ENCODE data around the gene PLS3. TPM values are rescaled to one million over a fixed set of nuclear protein-coding genes. Genes with fewer than 3 reads are reported as not detected.

Gene PLS3
- total and polyA plus RNA-seq, 9 of the 15 experiments (the other 6 are each of a cell fraction or from before 2014, with no cell fraction given): 0.03 to 0.42 (median 0.03) TPM; not detected in 4

DNA sequence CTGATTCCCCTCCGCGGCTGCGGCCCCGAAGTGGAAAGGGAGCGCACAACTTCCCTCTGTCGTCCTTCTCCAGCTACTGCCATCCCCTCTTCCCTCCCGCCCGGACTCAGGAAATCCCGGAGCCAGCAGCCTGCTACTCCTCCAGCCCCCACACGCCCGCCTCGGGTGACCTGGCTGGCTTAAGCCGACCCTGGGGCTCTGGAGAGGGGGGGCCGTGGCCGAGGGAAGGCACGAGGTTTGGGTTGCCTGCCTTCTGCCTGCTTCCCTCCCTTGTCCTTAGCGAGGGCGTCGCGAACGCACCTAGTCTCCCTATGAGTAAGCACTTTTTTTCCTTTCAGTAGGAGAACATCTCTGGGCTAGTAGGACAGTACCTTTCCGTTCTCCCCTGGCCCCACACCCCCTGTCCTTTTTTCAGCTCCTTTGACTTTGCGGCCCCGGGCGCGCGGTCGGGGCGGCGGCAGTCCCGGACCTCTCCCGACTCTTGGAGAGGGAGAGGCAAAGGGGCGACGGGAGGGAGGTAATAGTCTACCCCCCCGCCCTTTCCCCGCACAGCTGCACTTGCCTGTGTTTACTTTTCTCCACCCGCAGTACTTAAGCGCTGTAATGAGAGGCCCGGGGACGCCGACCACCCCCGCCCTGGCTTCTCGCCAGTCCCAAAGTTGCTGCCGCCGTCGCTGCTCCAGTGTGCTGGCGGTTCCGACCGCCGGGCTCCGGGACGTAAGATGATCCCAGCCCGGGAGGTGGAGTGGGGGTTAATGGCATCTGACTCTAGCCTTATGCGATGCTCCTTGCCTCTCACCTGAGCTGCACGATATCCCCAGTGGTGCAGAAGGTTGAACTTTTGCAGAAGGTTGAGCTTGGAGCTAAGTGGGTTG lies 868 bp downstream of the PLS3 start:
- no peaks in the 10 kb centered on the region for H3K36me3 ChIP-seq (ENCODE audit: control insufficient read depth, insufficient read depth, low read length)
- H4K20me1 ChIP-seq (replicated peaks; ENCODE audit: control insufficient read depth, insufficient read depth, low read length): no peaks in the 10 kb centered on the region
- in situ Hi-C loops (cut with MboI): no loop called here
- no peak overlapping the region for H2AFZ ChIP-seq (ENCODE audit: low read depth, low read length)
- no peaks in the 10 kb centered on the region for H3K79me2 ChIP-seq (ENCODE audit: control insufficient read depth, insufficient read depth, low read length)
- ChIA-PET CTCF (ENCODE audit: low intra/inter-chr PET ratio) (no interaction called here), POLR2A (no interaction called here)
- H3K4me2 ChIP-seq (ENCODE audit: insufficient read depth, low read length): no peak overlapping the region
- ATAC-seq (no peak), DNase-seq (ENCODE audit: extremely low read depth in 1 of 4, low spot score in 3 of 4) (peak in 1 of 4 experiments; percentile 5), FAIRE-seq (no peak)
- BruUV-seq (replicated peaks): no TSS peak
- no peak overlapping the region for H3K4me3 ChIP-seq
- intact Hi-C loops (cut with micrococcal nuclease): no loop called here
- H3K9ac ChIP-seq (ENCODE audit: insufficient read depth in 1 of 2, low read depth in 2 of 2, low read length in 2 of 2): no peak overlapping the region
- H3K27me3 ChIP-seq (ENCODE audit: control insufficient read depth in 2 of 2, insufficient read depth in 2 of 2, low read length in 2 of 2): peaks cover 0 to 22% of the 10 kb centered on the region in 2 experiments; a peak in 2 of 5 replicates
- WGBS (ENCODE audit: insufficient coverage, low coverage, missing lambda C conversion rate): 4% methylated on average over 27 of the region's 55 CpGs
- H3K9me3 ChIP-seq (replicated peaks; ENCODE audit: control insufficient read depth, insufficient read depth, low read depth, low read length): no peaks in the 10 kb centered on the region
- no peak overlapping the region for H3K27ac ChIP-seq (ENCODE audit: extremely low read depth, low read depth, low read length)
- TF ChIP-seq CBX3 (IDR thresholded peaks at IDR 0.05; ENCODE audit: borderline replicate concordance in 1 of 2, low read length in 2 of 2) (no peak), NFE2 (IDR thresholded peaks at IDR 0.05; ENCODE audit: low read depth) (peak; percentile 29; the same call in 1 of the 2 replicates)
- H3K9me1 ChIP-seq (ENCODE audit: control insufficient read depth, insufficient read depth, low read length): no peaks in the 10 kb centered on the region
- H3K4me1 ChIP-seq (replicated peaks in 1 of 2; ENCODE audit: control insufficient read depth in 2 of 2, insufficient read depth in 2 of 2, low read length in 2 of 2): no peaks in the 10 kb centered on the region

DNA sequence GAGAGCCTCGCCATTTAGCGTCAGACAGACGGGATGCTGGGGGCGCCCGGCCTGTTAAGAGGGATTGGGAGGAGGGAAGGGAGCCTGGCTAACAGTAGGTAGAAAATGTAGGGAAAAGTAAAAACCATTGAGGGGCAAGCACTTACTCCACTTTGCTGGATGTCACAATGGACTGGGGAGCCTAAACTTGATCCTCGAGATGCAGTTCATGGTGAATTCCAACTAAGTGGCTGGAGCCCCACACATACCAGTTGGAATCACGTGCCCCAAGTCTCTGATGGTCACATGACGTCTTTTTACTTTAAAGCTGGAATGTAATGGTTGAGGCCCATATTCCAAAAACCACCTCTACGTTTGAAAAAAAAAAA lies 1.5 kb downstream of the PLS3 start:
- intact Hi-C loops (cut with micrococcal nuclease) (no loop called here), in situ Hi-C loops (cut with MboI) (no loop called here)
- ChIA-PET POLR2A (no interaction called here), CTCF (ENCODE audit: low intra/inter-chr PET ratio) (no interaction called here)
- DNase-seq (ENCODE audit: extremely low read depth in 1 of 4, low spot score in 3 of 4) (no peak), FAIRE-seq (no peak), ATAC-seq (no peak)
- Histone ChIP-seq H2AFZ (ENCODE audit: low read depth, low read length) (no peak overlapping the region), H3K27me3 (ENCODE audit: control insufficient read depth in 2 of 2, insufficient read depth in 2 of 2, low read length in 2 of 2) (peaks cover 0 to 22% of the 10 kb centered on the region in 2 experiments; a peak in 2 of 5 replicates), H3K4me2 (ENCODE audit: insufficient read depth, low read length) (no peak overlapping the region), H3K4me1 (replicated peaks in 1 of 2; ENCODE audit: control insufficient read depth in 2 of 2, insufficient read depth in 2 of 2, low read length in 2 of 2) (no peaks in the 10 kb centered on the region), H3K4me3 (no peak overlapping the region), H3K36me3 (ENCODE audit: control insufficient read depth, insufficient read depth, low read length) (no peaks in the 10 kb centered on the region), H3K9ac (ENCODE audit: insufficient read depth in 1 of 2, low read depth in 2 of 2, low read length in 2 of 2) (no peak overlapping the region), H3K27ac (ENCODE audit: extremely low read depth, low read depth, low read length) (no peak overlapping the region), H4K20me1 (replicated peaks; ENCODE audit: control insufficient read depth, insufficient read depth, low read length) (no peaks in the 10 kb centered on the region), H3K9me3 (replicated peaks; ENCODE audit: control insufficient read depth, insufficient read depth, low read depth, low read length) (no peaks in the 10 kb centered on the region), H3K9me1 (ENCODE audit: control insufficient read depth, insufficient read depth, low read length) (no peaks in the 10 kb centered on the region), H3K79me2 (ENCODE audit: control insufficient read depth, insufficient read depth, low read length) (no peaks in the 10 kb centered on the region)
- BruUV-seq (replicated peaks): no TSS peak
- 0% methylated on average over 4 of the region's 9 CpGs for WGBS (ENCODE audit: insufficient coverage, low coverage, missing lambda C conversion rate)
- TF ChIP-seq CREBBP (IDR thresholded peaks at IDR 0.05; ENCODE audit: low read depth, low read length) (no peak), EGR1 (conservative IDR thresholded peaks at IDR 0.05) (no peak), NFE2L1 (tag; IDR thresholded peaks at IDR 0.05; ENCODE audit: borderline replicate concordance, low read depth) (no peak), U2AF1 (optimal IDR thresholded peaks at IDR 0.05; ENCODE audit: low read depth, low read length) (no peak), ZNF583 (CRISPR knock-in tag; IDR thresholded peaks at IDR 0.05) (no peak), NCOA6 (IDR thresholded peaks at IDR 0.05) (no peak), ZNF232 (CRISPR knock-in tag; IDR thresholded peaks at IDR 0.05) (no peak), HMG20A (CRISPR knock-in tag; conservative IDR thresholded peaks at IDR 0.05) (no peak)
- TF ChIP-seq, protein P1, sequence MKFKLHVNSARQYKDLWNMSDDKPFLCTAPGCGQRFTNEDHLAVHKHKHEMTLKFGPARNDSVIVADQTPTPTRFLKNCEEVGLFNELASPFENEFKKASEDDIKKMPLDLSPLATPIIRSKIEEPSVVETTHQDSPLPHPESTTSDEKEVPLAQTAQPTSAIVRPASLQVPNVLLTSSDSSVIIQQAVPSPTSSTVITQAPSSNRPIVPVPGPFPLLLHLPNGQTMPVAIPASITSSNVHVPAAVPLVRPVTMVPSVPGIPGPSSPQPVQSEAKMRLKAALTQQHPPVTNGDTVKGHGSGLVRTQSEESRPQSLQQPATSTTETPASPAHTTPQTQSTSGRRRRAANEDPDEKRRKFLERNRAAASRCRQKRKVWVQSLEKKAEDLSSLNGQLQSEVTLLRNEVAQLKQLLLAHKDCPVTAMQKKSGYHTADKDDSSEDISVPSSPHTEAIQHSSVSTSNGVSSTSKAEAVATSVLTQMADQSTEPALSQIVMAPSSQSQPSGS (CRISPR knock-in tag; IDR thresholded peaks at IDR 0.05): no peak
- TF ChIP-seq, protein P2, sequence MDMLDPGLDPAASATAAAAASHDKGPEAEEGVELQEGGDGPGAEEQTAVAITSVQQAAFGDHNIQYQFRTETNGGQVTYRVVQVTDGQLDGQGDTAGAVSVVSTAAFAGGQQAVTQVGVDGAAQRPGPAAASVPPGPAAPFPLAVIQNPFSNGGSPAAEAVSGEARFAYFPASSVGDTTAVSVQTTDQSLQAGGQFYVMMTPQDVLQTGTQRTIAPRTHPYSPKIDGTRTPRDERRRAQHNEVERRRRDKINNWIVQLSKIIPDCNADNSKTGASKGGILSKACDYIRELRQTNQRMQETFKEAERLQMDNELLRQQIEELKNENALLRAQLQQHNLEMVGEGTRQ (CRISPR knock-in tag; IDR thresholded peaks at IDR 0.05): 0 out of 2 replicates have a peak, but pooled peaks have one; percentile 16
